CD14-positive monocyte (primary cell): ENCODE measurements around the gene BACH1. TPM values are rescaled to one million over a fixed set of nuclear protein-coding genes. Genes with fewer than 3 reads are reported as not detected.

Experiments used
- DNase-seq, 3 donors: peaks; one replicate each; pipeline ENCODE4 v3.0.0-alpha.2; 2011 to 2022
- H2AFZ ChIP-seq: 2 replicates; pipeline ENCODE4 v1.6.0; 2012; ENCODE audit warnings: mild to moderate bottlenecking, low read depth, low read length, inconsistent platforms; ENCODE audit not compliant: insufficient read depth, poor library complexity, severe bottlenecking
- H3K27ac ChIP-seq, 2 donors: 1 replicate in 1 of 2; 2 replicates in 1 of 2; pipeline ENCODE4 v1.5.1; 2012 to 2013; ENCODE audit warnings: low read length in 2 of 2, control low read depth in 1 of 2, inconsistent platforms in 1 of 2, low read depth in 1 of 2, mild to moderate bottlenecking in 1 of 2
- H3K27me3 ChIP-seq, 2 donors: one replicate each; pipeline versions ENCODE4 v1.6.0 to v1.6.1; 2011 to 2013; ENCODE audit warnings: low read length in 2 of 2; ENCODE audit not compliant: control insufficient read depth in 2 of 2, insufficient read depth in 2 of 2
- H3K36me3 ChIP-seq, 2 donors: replicated peaks in 1 of 2; 1 replicate in 1 of 2; 2 replicates in 1 of 2; pipeline versions ENCODE4 v1.5.1 to v1.6.1; 2012 to 2013; ENCODE audit warnings: low read length in 2 of 2, control low read depth in 1 of 2, inconsistent platforms in 1 of 2, mild to moderate bottlenecking in 1 of 2; ENCODE audit not compliant: insufficient read depth in 2 of 2, control insufficient read depth in 1 of 2
- H3K4me1 ChIP-seq, 2 donors: 1 replicate in 1 of 2; 2 replicates in 1 of 2; pipeline versions ENCODE4 v1.5.1 to v1.6.1; 2012 to 2013; ENCODE audit warnings: low read length in 2 of 2, control low read depth in 1 of 2, inconsistent platforms in 1 of 2, mild to moderate bottlenecking in 1 of 2, moderate library complexity in 1 of 2; ENCODE audit not compliant: insufficient read depth in 2 of 2, control insufficient read depth in 1 of 2
- H3K4me2 ChIP-seq: replicated peaks from 2 replicates; pipeline ENCODE3; 2012; ENCODE audit warnings: low read length, moderate library complexity, mild to moderate bottlenecking; ENCODE audit not compliant: poor library complexity, severe bottlenecking; ENCODE audit errors: extremely low read depth
- H3K4me3 ChIP-seq, 3 experiments: fragments of 200-600 bp in 1 of 3; sonication (generic) in 1 of 3; replicated peaks in 1 of 3; 1 replicate in 2 of 3; 2 replicates in 1 of 3; pipeline ENCODE4 v1.5.1; 2011 to 2013; ENCODE audit warnings: low read length in 3 of 3, mild to moderate bottlenecking in 3 of 3, control low read depth in 2 of 3, low read depth in 2 of 3, inconsistent platforms in 1 of 3, moderate library complexity in 1 of 3
- H3K79me2 ChIP-seq: 2 replicates; pipeline ENCODE4 v1.6.0; 2012; ENCODE audit warnings: mild to moderate bottlenecking, control low read depth, inconsistent platforms, low read length, moderate library complexity; ENCODE audit not compliant: insufficient read depth
- H3K9ac ChIP-seq: 2 replicates; pipeline ENCODE4 v1.6.0; 2017; ENCODE audit warnings: low read length, mild to moderate bottlenecking; ENCODE audit not compliant: insufficient read depth, poor library complexity, severe bottlenecking
- H3K9me3 ChIP-seq, 2 donors: replicated peaks in 1 of 2; 1 replicate in 1 of 2; 2 replicates in 1 of 2; pipeline versions ENCODE4 v1.5.1 to v1.6.1; 2012 to 2013; ENCODE audit warnings: low read length in 2 of 2, control low read depth in 1 of 2; ENCODE audit not compliant: control insufficient read depth in 1 of 2, insufficient read depth in 1 of 2
- H4K20me1 ChIP-seq: 2 replicates; pipeline ENCODE4 v1.6.0; 2012; ENCODE audit warnings: mild to moderate bottlenecking, low read length, control low read depth, moderate library complexity; ENCODE audit not compliant: insufficient read depth
- H3K27ac Mint-ChIP-seq, 7 donors: one replicate each; pipeline ENCODE4 v1.8.0; 2020; ENCODE audit warnings: mild to moderate bottlenecking in 7 of 7, mixed read lengths in 7 of 7, moderate library complexity in 6 of 7, inconsistent platforms in 2 of 7
- H3K27me3 Mint-ChIP-seq, 3 donors: one replicate each; pipeline ENCODE4 v1.8.0; 2021 to 2022; ENCODE audit warnings: low read depth in 3 of 3, mild to moderate bottlenecking in 3 of 3, mixed read lengths in 3 of 3, moderate library complexity in 3 of 3, inconsistent platforms in 1 of 3
- H3K36me3 Mint-ChIP-seq, 2 donors: one replicate each; pipeline ENCODE4 v1.8.0; 2020; ENCODE audit warnings: mixed read lengths in 2 of 2, inconsistent platforms in 1 of 2, mild to moderate bottlenecking in 1 of 2
- H3K4me1 Mint-ChIP-seq: one replicate; pipeline ENCODE4 v1.8.0; 2020; ENCODE audit warnings: mild to moderate bottlenecking, mixed read lengths
- H3K4me3 Mint-ChIP-seq, 2 donors: one replicate each; pipeline ENCODE4 v1.8.0; 2020; ENCODE audit warnings: mild to moderate bottlenecking in 2 of 2, mixed read lengths in 2 of 2, moderate library complexity in 1 of 2
- H3K9me3 Mint-ChIP-seq, 7 donors: one replicate each; pipeline ENCODE4 v1.8.0; 2020 to 2022; ENCODE audit warnings: mixed read lengths in 7 of 7, mild to moderate bottlenecking in 6 of 7, moderate library complexity in 6 of 7, inconsistent platforms in 2 of 7
- CTCF ChIP-seq: fragments of 200-600 bp; IDR thresholded peaks from one replicate; pipeline ENCODE4 v1.8.0; 2022; ENCODE audit warnings: antibody characterized with exemption, mild to moderate bottlenecking
- WGBS: methylation state at CpG from one replicate; pipeline ENCODE4 v1.1.5; 2013; ENCODE audit warnings: missing lambda C conversion rate; ENCODE audit not compliant: insufficient coverage; 5-methylcytosine and 5-hydroxymethylcytosine counted together
- intact Hi-C, 2 donors: fragments of 100-400 bp; cut with micrococcal nuclease; formaldehyde crosslinking; loops; one replicate each; pipeline versions ENCODE4 v1.15.0 to v1.15.1; 2023
- polyA plus RNA-seq, 3 donors: library from polyadenylated mRNA; depleted of rRNA in 1 of 3; unstranded in 2 of 3; stranded (reverse) in 1 of 3; fragments of 300-500 nt in 2 of 3; fragments of >200 nt in 1 of 3; fragmentation: Illumina TruSeq in 2 of 3; gene quantifications; 1 replicate in 2 of 3; 2 replicates in 1 of 3; pipeline ENCODE4 v1.2.3, GENCODE V29; 2012 to 2021

The BACH1 gene
- polyA plus RNA-seq, 3 donors, result 69.2 to 199 (median 148) TPM

DNA sequence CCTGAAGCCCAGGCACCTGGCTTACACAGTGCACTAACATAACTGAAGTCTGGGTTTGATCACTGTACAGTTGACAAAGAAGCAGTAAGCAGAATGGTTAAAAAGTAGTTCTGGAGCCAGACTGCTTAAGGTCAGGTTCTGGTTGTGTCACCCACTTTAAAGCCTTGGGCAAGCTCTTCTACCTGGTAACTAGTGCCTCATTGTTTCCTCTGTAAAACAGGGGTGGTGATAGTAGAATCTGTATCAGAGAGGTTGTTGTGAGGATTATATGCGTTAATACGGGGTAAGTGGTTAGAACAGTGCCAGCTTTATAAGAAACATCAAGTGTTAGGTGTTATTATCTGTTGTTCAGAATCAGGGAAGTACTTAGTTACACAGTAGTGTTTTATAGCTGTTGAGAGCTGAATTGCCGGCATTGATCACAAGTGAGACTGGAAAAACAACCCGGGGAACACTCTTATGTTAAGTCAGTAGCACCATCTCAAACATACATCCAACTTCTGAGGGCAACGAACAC is 3.7 kb downstream of the BACH1 start:
- Histone ChIP-seq H3K79me2 (peaks cover 96% of the 10 kb centered on the region), H3K9me3 (no peaks in the 10 kb centered on the region), H3K9ac (no peak overlapping the region), H3K4me1 (peaks cover 77 to 83% of the 10 kb centered on the region in 2 donors), H3K27me3 (no peaks in the 10 kb centered on the region), H3K4me3 (peak overlapping the region; percentile 96 to 97 (median 96)), H2AFZ (no peak overlapping the region), H4K20me1 (peaks cover 75% of the 10 kb centered on the region), H3K4me2 (peak overlapping the region; percentile 89), H3K27ac (peak overlapping the region in 1 of 2 donors; percentile 100), H3K36me3 (peaks cover 10 to 23% of the 10 kb centered on the region in 2 donors)
- Mint-ChIP-seq H3K4me3 (peak overlapping the region; percentile 71 to 95), H3K36me3 (peaks cover 38 to 58% of the 10 kb centered on the region in 2 donors), H3K4me1 (peaks cover 73% of the 10 kb centered on the region), H3K9me3 (peaks cover 0 to 3% (median 2%) of the 10 kb centered on the region in 7 donors), H3K27me3 (peaks cover 0 to 1% (median 0%) of the 10 kb centered on the region in 3 donors), H3K27ac (peak overlapping the region; percentile 11 to 99 (median 58))
- WGBS, result 82% methylated on average over 4 of the region's 5 CpGs
- no peak for DNase-seq
- intact Hi-C loops, result loop anchor here (5.0 kb wide), 3 partner anchors 45 to 215 kb away; no protein-coding TSS in a partner anchor
- TF ChIP-seq CTCF, result no peak

DNA sequence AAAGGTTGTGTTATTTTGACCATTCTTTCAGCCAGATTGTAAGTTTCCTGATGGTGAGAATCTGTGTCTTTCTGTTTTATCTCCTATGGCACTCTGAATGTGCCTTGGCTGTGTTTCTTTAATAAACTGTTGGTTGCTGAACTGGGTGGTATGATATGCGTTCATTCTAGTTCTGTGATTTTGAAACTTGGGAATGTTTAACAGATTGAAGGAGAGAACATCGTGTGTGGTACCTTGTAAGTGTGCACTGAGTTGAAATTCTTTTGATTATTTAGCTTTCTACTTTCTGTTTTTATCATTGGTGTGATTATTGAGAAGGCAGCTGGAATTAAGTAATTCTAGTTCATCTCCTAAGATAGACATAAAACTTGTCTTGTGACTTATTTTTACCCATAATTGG is 4.6 kb downstream of the BACH1 start:
- no CpG with 5 or more reads among the region's 2 CpGs for whole genome bisulfite sequencing
- Histone ChIP-seq H3K4me1 (peaks cover 77 to 83% of the 10 kb centered on the region in 2 donors), H3K27ac (peak overlapping the region in 1 of 2 donors; percentile 100), H3K4me2 (peak overlapping the region; percentile 89), H2AFZ (no peak overlapping the region), H3K36me3 (peaks cover 10 to 26% of the 10 kb centered on the region in 2 donors), H3K9ac (no peak overlapping the region), H3K27me3 (no peaks in the 10 kb centered on the region), H4K20me1 (peaks cover 83% of the 10 kb centered on the region), H3K9me3 (no peaks in the 10 kb centered on the region), H3K4me3 (peak overlapping the region in 1 of 3 experiments; percentile 96), H3K79me2 (peaks cover 96% of the 10 kb centered on the region)
- Mint-ChIP-seq H3K27me3 (peaks cover 0 to 1% (median 0%) of the 10 kb centered on the region in 3 donors), H3K36me3 (peaks cover 41 to 54% of the 10 kb centered on the region in 2 donors), H3K4me3 (peak overlapping the region; percentile 56 to 95), H3K4me1 (peaks cover 73% of the 10 kb centered on the region), H3K27ac (peak overlapping the region; percentile 11 to 99 (median 63)), H3K9me3 (peaks cover 0 to 3% (median 2%) of the 10 kb centered on the region in 7 donors)
- intact Hi-C loops, result loop anchor here (5.0 kb wide), 3 partner anchors 44 to 216 kb away; no protein-coding TSS in a partner anchor
- DNase-seq, result no peak
- no peak for TF ChIP-seq CTCF
